Chondrocyte (in vitro differentiated cells): ENCODE measurements around the gene SUSD1. TPM values are rescaled to one million over a fixed set of nuclear protein-coding genes. Genes with fewer than 3 reads are reported as not detected.

Source experiments
- DNase-seq: peaks from one replicate; pipeline ENCODE4 v3.0.0; 2021; ENCODE audit warnings: mixed read lengths, low spot score
- H3K27ac Mint-ChIP-seq: one replicate; pipeline ENCODE4 v1.8.0; 2021; ENCODE audit warnings: mild to moderate bottlenecking, moderate library complexity, mixed read lengths; ENCODE audit not compliant: unreplicated experiment
- H3K27me3 Mint-ChIP-seq: 2 replicates; pipeline ENCODE4 v1.8.0; 2021; ENCODE audit warnings: low read depth, mixed read lengths
- H3K36me3 Mint-ChIP-seq: 2 replicates; pipeline ENCODE4 v1.8.0; 2021; ENCODE audit warnings: low read depth, mixed read lengths
- H3K4me1 Mint-ChIP-seq: 2 replicates; pipeline ENCODE4 v1.8.0; 2021; ENCODE audit warnings: low read depth, mild to moderate bottlenecking, mixed read lengths
- H3K4me3 Mint-ChIP-seq: one replicate; pipeline ENCODE4 v1.8.0; 2021; ENCODE audit warnings: mild to moderate bottlenecking, moderate library complexity, mixed read lengths; ENCODE audit not compliant: unreplicated experiment
- H3K9me3 Mint-ChIP-seq: 2 replicates; pipeline ENCODE4 v1.8.0; 2021; ENCODE audit warnings: low read depth, mixed read lengths
- total RNA-seq: library from RNA; stranded (reverse); gene quantifications from 3 replicates; pipeline ENCODE4 v1.2.1, GENCODE V29; 2021
- TF ChIP-seq, protein P1 (sequence below): fragments of 200-600 bp; sonication (generic); IDR thresholded peaks from 2 replicates; pipeline ENCODE4 v1.5.0; 2021; ENCODE audit warnings: antibody characterized with exemption, mild to moderate bottlenecking, moderate library complexity

SUSD1 gene
- total RNA-seq, 1 donor from 2014 or later, result 29.6 TPM

DNA sequence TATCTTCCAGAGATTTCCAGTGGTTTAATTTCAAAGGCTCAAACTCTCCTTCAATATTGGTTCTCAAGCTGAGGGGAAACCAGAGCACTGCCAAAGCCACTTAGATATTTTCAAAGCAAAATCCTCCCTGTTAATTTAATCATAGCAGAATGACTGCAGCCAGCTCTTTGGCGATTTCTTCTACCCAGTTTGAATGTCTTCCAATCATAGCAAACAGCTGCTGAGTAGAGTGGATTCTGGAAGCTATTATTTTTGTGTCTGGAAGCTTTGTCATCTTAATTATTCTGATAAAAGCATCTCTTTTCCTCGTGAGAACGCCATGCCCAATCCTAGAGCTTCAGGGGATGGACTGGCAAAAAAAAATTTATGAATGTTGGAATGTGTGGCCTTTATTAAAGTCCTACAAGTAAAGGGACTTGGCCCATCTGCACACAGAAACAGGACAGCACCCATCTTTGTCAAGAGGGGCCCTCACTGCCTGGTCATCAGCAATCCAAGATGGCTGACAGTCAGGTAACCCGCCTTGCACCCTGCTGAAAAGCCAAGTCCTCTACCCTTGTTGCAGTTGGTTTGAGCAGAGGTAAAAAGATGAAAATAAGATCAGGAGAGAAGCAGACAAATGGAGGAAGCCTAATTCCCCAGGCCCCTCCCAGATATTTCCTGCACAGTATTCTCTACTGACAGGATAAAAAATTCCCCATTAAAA is 125.1 kb downstream of the SUSD1 start:
- peaks cover 68% of the 10 kb centered on the region for H3K4me1 Mint-ChIP-seq
- TF ChIP-seq, protein P1, sequence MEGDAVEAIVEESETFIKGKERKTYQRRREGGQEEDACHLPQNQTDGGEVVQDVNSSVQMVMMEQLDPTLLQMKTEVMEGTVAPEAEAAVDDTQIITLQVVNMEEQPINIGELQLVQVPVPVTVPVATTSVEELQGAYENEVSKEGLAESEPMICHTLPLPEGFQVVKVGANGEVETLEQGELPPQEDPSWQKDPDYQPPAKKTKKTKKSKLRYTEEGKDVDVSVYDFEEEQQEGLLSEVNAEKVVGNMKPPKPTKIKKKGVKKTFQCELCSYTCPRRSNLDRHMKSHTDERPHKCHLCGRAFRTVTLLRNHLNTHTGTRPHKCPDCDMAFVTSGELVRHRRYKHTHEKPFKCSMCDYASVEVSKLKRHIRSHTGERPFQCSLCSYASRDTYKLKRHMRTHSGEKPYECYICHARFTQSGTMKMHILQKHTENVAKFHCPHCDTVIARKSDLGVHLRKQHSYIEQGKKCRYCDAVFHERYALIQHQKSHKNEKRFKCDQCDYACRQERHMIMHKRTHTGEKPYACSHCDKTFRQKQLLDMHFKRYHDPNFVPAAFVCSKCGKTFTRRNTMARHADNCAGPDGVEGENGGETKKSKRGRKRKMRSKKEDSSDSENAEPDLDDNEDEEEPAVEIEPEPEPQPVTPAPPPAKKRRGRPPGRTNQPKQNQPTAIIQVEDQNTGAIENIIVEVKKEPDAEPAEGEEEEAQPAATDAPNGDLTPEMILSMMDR, result no peak
- no peak for DNase-seq
- H3K27me3 Mint-ChIP-seq, result no peaks in the 10 kb centered on the region
- H3K36me3 Mint-ChIP-seq, result peaks cover 10% of the 10 kb centered on the region
- peak overlapping the region; percentile 87 for H3K27ac Mint-ChIP-seq
- H3K4me3 Mint-ChIP-seq, result peak overlapping the region; percentile 24
- peaks cover 10% of the 10 kb centered on the region for H3K9me3 Mint-ChIP-seq

DNA sequence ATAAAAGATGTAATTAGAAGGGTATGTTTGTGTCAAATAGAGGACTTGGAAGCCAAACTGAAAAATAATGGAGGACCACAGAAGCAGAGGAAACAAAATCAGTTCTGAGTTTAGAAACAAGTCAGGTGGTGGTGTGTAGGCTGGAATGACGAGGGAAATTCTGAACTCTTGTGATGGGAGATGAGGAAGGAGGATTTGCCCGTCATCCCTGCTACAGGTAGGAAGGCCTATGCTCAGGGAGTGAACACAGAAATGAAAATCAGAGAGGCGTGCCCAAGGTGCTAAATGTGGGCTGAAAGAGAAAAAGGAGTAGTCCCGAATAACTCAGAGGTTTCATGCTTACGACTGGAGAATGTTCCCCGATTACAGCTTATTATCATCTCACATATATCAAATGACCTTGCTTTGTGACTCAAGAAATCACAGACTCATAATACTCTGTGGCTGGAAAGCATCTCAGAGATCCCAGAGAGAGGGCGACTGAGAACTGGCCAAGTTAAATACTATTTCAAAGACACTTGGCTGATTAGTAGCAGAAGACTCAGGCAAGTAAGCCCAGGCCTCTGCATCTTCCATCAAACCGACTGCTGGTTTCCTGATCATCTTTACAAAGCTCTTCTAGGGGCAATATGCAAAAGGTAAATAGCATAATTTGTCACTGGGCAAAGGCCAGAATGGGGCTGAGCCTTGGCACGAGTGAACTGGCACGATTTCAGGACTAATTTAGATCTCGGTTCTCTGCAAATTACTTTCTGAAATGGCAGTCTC is 126.0 kb downstream of the SUSD1 start:
- Mint-ChIP-seq H3K9me3 (peaks cover 10% of the 10 kb centered on the region), H3K4me3 (no peak overlapping the region), H3K27ac (peak overlapping the region; percentile 87), H3K4me1 (peaks cover 72% of the 10 kb centered on the region), H3K36me3 (peaks cover 10% of the 10 kb centered on the region), H3K27me3 (no peaks in the 10 kb centered on the region)
- DNase-seq, result no peak
- TF ChIP-seq, protein P1, result no peak

DNA sequence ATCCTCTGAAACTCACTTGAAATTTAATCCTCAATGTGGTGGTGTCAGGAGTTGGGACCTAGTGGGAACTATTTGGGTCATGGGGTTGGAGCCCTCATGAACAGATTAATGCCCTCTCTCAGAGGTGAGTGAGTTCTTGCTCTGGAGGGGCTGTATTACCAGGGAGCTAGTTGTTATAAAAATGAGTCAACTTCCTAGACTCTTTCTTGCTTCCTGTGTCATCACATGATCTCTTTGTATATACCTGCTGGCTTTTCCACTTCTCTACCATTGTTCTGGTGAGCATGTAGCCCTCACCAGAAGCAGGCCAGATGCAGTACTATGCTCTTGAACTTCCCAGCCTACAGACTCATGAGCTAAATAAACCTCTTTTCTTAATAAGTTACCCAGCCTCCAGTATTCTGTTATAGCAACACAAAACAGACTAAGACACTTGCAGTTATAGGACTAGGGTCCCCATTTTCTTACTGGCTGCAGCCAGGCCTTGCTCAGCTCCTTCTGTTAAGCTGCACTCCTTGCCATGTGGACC is 127.5 kb downstream of the SUSD1 start:
- H3K4me1 Mint-ChIP-seq, result peaks cover 83% of the 10 kb centered on the region
- no peaks in the 10 kb centered on the region for H3K27me3 Mint-ChIP-seq
- H3K27ac Mint-ChIP-seq, result no peak overlapping the region

DNA sequence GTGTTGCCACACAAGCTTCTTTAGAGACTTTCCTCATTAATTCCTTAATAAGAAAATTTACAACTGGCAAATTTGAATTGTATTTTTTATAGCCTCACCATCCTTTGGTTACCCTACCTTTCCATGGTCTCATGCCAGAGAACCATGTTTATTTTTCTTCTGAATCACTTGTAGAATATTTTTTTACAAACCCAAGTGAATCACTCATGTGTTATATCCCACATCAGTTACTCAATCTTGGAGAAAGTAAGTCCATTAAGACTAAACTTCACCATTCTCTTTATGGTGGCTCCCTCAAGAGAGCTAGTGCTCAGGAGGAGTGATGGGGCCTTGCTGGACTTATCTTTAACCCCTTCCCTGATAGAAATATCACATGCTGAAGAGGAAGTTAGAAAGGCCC is 128.9 kb downstream of the SUSD1 start:
- peaks cover 89% of the 10 kb centered on the region for H3K4me1 Mint-ChIP-seq
- peaks cover 4% of the 10 kb centered on the region for H3K36me3 Mint-ChIP-seq
- H3K9me3 Mint-ChIP-seq, result peaks cover 6% of the 10 kb centered on the region
- no peak overlapping the region for H3K4me3 Mint-ChIP-seq
- DNase-seq, result no peak
- H3K27me3 Mint-ChIP-seq, result no peaks in the 10 kb centered on the region
- H3K27ac Mint-ChIP-seq, result peak overlapping the region; percentile 46
- TF ChIP-seq, protein P1, result no peak

More for the DNA sequence above, 127.5 kb downstream of the SUSD1 start:
- H3K4me3 Mint-ChIP-seq, result no peak overlapping the region
- H3K9me3 Mint-ChIP-seq, result peaks cover 6% of the 10 kb centered on the region
- H3K36me3 Mint-ChIP-seq, result peaks cover 5% of the 10 kb centered on the region
- DNase-seq, result no peak
- TF ChIP-seq, protein P1, result no peak

DNA sequence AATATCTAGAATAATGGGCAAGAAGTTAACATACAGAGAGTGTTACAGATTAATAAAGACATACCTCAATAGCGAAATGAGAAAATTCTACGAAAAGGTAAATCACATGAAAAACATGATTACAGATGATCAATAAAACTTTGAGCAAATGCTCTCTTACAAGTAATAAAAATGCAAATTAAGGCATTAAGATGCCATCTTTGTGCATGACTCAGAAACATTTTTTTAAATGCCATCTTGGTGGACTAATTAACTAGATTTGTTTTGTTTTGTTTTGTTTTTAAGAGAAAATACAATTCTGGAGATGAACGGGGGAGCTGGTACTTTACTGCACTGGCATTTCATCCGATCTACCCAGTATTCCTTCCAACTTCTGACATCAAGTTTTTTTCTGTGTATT is 130.2 kb downstream of the SUSD1 start:
- Mint-ChIP-seq H3K27me3 (no peaks in the 10 kb centered on the region), H3K9me3 (peaks cover 6% of the 10 kb centered on the region), H3K36me3 (peaks cover 4% of the 10 kb centered on the region), H3K4me3 (no peak overlapping the region), H3K27ac (peak overlapping the region; percentile 9), H3K4me1 (peaks cover 88% of the 10 kb centered on the region)
- TF ChIP-seq, protein P1, result no peak
- no peak for DNase-seq
